Left lobe of liver (tissue), 2 donors: Measurements from ENCODE around the gene PGBD5. TPM values are rescaled to one million over a fixed set of nuclear protein-coding genes. Genes with fewer than 3 reads are reported as not detected.

Experiments used
- ATAC-seq: fragments of 200-7000 bp; cut with Tn5 transposase; one replicate; pipeline ENCODE4 v1.9.1; 2020; ENCODE audit warnings: mild to moderate bottlenecking, moderate library complexity
- DNase-seq: peaks from one replicate; pipeline ENCODE4 v3.0.0-alpha.2; 2020; ENCODE audit warnings: low spot score
- total RNA-seq: library from RNA; stranded (reverse); gene quantifications from one replicate; pipeline ENCODE4 v1.2.1, GENCODE V29; 2021
- donor health status: DM: no; HTN: no; CAD: no; lungs with moderate emphysema.
- donor health status: DM: no; HTN: yes; CAD: no.

Gene PGBD5
- total RNA-seq, 1 donor from 2014 or later = 7.5 TPM

DNA sequence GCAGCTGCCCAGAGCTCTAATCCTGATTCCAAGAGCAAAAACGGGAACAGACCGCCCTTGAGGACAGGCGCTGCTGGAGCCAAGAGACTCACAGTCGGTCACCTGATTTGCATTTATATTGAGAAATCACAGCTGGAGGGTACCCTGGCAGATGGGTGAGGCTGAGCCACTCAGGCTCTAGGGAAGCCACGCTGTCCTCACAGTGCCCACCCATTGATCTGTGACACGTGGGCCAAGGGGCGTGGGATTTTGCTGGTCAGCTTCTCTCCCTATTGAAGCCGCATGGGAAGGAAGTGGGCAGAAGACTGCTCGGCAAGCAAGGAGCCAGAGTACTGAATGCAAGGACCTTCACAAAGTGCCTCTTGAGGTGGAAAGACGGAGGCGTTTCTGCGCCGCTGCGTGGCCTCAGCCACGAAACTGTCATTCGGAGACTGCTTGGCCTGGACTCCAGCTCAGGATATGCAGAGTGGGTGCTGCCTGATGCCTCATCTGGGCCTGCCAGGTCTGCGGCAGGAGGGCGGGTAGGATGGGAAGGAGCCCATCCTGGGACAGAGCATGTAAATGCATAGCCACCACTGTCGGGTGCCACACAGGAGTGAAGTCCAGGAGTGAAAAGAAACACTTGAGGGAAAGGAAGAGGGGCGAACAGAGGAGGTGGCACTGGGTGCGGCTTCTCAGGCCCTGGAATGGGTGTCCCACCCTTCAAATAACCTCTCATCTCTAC is 139.8 kb downstream of the PGBD5 start:
- ATAC-seq = peak; percentile 23
- no peak for DNase-seq

DNA sequence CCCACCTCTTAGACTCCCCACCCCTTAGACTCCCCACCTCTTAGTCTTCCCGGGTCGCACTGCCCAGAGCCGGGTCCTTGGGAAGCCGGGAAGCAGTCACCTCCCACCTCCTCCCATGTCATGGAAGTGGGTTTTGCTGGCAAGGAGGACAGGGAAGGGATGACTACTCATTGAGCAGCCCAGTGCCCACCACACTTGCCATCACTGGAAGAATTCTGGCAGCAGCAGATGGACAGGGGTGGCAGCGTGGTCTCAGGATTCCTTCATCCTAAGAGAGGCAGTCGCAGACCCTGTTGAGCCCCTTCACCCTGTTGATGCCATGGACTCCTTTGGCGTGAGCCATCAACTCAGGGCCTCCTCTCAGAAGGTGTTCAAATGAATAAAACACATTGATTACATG is 140.8 kb downstream of the PGBD5 start:
- ATAC-seq = no peak
- DNase-seq = no peak

DNA sequence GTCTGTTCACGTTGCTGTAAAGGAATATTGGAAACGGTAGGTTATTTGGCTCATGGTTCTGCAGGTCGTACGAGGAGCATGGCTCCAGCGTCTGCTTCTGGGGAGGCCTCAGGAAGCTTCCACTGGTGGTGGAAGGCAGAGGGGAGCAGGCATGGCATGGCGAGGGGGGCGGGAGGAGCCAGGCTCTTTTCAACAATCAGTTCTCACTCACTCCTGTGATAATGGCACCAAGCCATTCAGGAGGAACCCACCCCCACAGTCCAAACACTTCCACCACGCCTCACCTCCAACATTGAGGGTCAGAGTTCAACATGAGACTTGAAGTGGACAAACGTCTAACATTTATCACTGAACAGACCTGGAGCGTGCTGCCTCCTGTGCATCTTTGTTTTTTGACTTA is 141.2 kb downstream of the PGBD5 start:
- ATAC-seq (peak; percentile 28), DNase-seq (no peak)

DNA sequence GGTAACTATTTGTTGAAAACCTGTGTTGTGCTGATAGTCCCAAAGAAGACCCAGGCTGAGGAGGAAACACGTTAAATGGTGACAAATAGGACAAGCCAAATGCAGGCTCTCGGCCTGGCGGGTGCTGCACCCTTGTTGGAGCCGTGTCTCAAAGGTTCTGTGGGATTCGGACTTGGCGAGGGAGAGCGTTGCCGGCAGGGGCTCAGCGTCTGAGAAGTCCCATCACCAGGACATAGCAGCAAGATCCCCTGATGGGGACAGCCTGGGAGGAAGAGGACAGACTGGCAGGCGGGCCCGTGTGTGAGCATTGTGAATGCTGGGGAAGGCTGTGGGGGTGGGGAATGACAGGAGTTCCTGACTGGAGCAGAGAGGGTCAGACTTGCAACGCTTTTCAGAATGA is 142.5 kb downstream of the PGBD5 start:
- DNase-seq (no peak), ATAC-seq (no peak)

DNA sequence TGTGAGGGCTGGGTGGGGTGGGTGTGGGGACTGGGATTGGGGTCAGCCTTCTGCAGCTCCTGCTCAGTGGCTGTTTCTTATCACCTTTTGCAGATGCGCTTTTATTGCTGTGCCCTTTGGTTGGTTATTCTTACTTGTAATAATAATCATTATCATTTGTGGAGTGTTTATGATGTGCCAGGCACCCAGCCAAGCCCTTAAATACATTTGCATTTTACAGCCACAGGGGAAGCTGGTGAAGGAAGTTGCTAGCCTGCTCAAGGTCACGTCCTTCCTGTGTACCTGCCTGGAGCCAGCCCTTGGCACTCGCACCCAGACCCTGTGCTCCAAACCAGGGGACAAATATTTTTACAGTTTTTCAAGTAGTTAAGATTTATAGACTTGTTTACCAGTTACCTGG is 144.0 kb downstream of the PGBD5 start:
- no peak for ATAC-seq

DNA sequence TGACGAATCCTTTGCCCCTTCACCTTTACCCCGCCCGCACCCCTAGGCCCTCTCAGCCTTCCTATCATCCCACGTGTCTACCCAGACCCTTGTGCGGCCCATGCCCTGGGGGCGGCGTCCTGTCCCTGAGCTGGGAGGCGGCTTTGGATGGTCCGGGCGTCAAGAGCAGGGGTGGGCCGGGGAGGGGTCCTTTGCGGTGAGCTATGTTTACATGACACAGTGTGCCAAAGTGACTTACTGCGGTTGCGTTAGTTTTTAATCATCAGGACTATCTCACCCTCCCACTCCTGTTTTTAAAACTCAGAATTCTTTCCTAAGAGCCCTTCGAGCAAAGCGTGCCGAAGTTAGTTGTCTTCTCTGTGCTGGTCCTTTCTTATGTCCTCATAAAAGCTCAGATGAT is 144.6 kb downstream of the PGBD5 start:
- ATAC-seq = no peak

More for the DNA sequence above, 144.0 kb downstream of the PGBD5 start:
- no peak for DNase-seq

DNA sequence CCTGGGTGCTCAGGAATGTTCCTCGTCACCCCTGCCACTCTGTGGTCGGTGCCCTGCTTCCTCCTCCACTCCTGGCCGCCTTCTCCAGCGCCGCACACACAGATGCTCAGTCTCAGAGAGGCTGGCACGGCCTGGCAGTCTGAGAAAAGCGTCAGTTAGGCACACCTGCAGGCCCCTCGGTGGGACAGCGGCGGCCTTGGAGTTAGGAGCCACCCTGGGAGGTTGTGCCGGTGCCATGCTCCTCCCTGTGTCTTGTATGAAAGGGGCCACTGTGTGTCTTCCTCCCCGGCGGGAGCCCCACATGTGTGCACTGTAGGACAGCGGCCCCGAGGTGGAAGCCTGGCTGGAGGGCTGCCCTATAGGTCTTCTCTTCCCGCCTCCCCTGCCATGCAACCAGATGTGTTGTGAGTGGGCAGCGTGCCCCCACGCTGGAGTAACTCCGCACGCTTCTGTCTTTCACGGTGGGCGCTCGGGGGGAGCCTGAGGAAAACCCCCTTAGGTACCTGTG is 145.2 kb downstream of the PGBD5 start:
- DNase-seq = no peak
- no peak for ATAC-seq

More for the DNA sequence above, 144.6 kb downstream of the PGBD5 start:
- no peak for DNase-seq

DNA sequence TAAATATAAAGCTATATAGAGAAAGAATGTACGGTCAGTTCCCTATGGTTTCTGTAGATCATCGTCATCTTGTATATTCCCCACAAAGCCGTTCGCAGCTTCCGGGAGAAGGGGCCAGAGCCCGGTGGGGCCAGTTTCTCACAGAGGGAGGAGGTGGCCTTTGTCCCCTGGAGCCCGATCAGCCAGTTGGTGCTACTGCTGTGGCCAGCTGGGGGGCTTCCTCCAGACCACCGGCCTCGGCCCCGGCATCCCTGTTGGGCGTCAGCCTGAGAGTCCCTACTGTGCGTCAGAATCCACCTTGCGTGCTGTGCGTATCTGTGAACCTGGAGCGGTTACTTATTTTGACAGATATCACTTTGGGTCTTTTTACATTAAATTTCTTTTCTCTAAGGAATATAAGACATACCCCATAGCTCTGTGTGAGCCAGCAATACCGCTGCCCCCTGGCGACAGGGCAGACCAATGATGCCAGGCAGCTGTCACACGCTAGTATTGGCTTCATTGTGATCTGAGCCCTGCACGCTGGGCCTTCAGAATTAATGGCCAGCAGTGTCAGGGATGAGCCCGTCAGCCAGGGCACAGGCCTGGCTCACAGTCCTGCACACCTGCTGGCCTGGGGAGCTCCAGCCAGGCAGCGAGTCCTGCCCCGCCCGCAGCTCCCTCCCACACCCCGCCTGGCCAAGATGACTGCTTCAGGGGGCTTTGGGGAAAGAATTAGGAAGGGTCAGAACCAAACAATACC is 145.9 kb downstream of the PGBD5 start:
- DNase-seq = no peak
- ATAC-seq = no peak

DNA sequence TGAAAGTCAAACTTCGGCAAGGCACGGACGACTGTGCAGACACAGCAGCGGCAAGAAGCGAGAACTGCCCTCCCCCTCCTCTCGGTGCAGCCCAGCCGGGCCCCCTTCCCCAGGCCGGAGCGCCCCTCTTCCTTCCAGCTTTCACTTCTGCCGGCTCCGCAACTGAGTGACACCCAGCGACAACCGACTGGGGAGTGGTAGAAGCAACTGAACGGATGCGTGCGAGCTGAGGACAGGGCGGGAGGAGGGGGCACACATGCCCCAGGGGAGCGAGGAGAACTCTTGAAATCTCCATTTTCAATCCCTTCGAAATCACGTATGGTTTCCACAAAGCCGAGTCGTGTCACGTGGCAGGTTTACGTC is 146.6 kb downstream of the PGBD5 start:
- DNase-seq = no peak
- no peak for ATAC-seq

DNA sequence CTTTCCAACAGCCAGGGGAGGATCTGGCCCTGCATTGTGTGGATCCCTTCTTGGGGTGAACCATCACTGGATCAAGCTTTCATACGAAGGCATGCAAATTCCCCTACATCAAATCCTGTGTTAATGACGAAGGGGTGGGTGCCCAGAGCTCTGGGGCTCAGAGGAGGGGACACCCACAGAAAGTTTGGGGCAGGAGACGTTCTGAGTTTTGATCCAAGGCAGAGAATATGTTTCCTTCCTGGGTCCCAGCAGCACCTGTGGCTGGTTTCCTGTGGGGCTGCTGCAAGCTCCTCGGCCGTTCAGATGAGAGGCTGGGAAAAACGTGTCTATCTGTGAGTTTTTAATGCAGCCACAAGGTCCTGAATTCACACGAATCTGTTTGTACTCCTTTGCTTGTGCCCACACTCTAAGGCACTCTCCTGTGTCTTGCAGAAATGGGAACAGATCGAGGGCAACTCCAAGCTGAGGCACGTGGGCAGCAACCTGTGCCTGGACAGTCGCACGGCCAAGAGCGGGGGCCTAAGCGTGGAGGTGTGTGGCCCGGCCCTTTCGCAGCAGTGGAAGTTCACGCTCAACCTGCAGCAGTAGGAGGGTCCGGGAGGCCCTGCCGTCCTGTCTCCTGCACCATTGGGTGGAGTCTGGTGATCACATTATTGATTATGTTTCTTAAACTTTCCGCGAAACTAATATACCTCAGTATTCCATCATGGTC is 147.1 kb downstream of the PGBD5 start:
- no peak for ATAC-seq
- DNase-seq = no peak

DNA sequence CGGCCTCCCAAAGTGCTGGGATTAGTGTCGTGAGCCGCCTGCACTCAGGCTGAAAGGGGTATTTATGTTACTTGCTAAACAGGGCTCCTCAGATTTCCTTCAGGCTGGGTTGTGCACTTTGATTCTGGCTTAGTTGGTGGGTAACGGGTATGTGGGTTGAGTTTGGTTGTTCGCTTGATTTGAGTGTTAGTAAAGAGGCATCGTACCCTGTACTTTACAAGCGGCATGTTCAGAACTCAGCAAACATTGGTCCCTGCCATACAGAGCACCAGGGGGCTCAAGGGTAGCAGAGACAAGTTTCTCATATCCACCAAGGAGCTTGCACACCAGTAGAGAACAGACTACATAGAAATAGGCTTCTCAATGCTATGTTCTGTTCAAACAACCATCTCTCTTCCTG is 147.8 kb downstream of the PGBD5 start:
- ATAC-seq (no peak), DNase-seq (no peak)

DNA sequence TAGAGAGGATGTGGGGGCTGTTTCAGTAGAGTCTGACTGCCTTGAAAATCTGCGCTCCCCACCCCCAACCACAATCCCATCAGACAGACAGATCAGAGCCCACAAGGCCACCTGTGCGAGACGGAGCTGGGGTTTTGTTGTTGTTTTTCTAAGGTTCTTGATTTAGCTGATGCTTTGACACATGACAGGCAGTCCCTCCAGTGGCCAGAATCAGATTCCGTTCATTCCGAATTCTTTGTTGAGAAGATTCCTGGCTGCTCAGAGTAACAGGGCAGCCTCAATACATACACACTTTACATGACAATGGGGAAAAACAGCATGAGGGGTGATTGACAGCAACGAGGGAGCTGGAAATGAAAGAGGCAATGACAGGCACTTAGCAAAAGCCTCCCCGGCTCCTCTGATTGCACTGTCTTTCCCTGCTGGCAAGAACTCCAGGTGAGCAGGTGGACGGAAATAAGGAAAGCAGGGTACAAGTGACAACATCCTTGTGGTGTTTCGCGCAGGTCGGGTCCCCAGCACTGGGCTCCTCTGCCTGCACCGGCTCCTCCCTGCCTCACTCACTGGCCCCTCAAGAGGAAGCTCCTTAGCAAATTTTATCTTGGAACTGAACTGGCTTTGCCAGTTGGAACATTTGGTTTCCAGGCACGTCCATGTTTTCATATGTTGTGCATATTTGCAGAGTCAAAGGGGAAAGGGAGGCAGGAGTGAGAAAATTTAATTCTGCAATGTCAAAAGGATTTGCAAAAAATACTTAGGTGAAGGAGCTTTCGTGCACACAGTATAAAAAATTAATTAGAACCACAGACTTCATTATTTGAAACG is 148.7 kb downstream of the PGBD5 start:
- DNase-seq (no peak), ATAC-seq (no peak)

DNA sequence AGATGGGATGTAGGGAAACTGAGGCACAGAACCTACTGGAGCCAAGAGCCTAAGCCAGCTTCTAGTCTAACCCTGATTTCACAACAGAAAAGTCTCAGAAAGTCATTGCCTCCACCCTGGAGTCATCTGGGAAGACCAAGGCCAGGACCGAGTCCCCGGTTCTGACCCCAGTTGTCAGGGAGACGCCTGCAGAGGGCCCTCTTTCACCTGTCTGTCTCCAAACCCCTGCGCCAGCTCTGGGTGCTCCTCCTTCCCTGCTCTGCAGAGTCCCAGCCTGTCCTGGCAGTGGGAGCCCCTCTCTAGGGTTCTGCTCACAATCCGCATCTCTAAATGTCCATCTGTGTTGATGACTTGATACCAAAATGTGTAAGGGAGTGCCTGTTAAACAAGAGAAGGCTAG is 149.7 kb downstream of the PGBD5 start:
- DNase-seq = no peak

DNA sequence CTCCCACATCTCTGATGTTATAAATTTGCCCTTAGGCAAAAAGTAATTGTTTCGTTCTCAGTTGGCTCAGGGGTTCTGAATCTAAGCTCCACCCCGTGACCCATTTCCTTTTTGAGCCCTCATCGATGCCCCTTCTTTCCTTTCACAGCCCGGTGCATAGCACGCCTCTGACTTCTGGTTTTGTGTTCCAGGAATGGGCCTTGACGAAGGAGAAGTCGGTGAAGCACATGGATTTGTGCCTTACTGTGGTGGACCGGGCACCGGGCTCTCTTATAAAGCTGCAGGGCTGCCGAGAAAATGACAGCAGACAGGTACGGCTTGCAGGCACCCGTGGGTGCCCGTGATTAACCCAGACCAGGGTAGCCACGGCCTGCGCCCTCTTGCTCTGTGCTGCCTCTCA is 151.9 kb downstream of the PGBD5 start:
- ATAC-seq (no peak), DNase-seq (no peak)

More for the DNA sequence above, 149.7 kb downstream of the PGBD5 start:
- no peak for ATAC-seq

DNA sequence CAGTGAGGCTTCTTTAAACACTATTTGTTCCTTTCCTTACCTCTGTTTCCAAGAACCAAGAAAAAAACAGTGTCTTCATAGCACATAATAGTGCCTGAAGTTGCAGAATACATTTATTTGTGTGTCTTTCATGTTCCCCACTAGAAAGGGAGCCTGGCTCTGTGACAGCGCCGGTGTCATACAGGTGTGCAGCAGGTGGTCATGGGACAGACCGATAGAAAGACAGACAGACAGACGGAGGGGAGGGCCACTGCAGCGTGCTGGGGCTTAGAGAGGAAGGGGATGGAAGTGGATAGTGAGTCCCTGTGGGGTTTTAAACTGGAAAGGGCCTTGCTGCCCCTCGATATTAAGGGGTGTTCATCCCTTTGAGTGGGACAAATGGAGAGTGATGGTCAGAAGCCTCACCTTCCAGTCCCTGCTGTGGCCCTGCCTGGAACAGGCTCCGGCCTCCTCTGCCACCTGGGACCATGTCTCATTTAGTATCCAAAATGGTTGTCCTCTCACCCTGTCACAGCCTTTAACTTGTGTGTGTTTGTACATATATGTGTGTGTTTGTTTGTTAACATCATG is 152.9 kb downstream of the PGBD5 start:
- ATAC-seq (no peak), DNase-seq (no peak)

DNA sequence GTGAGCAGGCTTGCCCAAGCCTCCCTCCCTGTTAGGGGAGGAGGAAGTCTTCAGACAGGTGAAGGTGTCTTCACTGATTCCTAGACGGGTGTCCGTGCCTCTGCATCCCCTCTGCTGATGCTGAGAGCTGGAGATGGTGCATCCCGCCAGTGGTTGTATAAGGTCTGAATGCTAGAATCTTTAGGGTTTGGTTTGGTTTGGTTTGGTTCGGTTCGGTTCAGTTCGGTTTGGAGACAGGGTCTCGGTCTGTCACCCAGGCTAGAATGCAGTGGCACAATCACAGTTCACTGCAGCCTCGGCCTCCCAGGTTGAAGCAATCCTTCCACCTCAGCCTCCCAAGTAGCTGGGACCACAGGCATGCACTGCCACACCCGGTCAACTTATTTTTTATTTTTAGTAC is 153.6 kb downstream of the PGBD5 start:
- no peak for DNase-seq
- ATAC-seq = no peak

DNA sequence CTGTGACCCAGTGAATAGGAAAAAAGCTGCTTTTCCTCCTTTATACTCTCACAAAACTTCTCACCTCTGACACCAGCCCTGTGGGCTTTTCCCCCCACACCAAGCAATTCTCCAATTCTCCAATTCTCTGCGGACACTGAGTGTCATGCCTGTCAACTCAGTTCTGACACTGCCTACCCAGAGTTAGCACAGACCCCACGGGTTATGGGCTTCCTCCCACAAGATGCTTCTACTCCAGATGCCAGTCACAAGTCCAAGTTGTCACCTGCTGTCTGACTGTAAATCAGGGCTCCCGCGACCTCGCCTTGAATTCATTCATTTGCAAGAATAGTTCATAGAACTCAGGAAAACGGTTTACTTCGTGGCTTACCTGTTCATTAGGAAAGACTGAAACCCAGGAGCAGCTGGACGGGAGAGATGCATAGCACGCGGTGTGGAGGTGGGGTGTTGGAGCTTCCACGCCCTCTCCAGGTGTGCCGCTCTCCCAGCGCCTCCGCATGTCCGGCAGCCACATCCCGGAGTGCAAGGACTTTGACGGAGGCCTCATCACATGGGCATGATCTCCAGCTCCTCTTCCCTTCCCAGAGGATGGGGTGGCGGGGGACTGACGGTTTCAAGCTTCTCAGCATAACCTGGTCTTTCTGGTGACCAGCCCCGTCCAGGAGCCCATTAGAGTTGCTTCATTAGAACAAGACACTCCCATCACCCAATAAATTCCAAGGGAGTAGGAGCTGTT is 154.7 kb downstream of the PGBD5 start:
- DNase-seq = no peak
- ATAC-seq = no peak

DNA sequence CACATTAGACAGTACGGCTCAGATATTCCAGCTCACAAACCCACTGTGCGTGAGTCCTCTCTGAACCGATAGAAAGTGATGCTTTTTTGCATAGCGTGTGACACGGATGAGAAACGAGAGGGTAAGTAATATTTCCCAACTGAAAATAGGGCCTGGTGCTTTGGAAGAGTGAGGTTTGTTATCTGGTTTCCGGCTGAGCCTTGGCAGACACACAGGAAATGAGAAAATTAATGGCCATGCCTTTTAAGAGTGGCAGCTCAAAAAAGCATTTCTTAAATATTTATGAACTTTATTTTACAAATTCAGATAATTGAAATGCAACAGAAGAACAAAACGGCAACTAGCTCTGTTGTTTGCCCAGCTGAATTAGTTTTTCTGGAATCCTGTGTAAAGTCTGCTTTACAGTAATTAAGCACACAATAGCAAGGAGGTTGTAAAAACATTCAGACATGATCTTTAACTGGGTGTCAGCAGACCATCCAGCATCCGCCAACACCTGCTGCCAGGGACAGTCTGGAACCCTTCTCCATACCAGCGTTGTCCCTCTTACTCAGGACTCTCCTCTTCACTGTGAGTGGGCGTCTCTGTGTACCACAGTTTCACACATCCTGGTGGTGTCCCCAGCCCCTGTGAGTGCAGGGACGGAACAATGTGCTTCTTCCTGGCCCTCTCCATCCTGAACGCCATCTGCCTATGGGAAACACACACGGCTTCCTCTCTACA is 155.4 kb downstream of the PGBD5 start:
- no peak for DNase-seq
- no peak for ATAC-seq

DNA sequence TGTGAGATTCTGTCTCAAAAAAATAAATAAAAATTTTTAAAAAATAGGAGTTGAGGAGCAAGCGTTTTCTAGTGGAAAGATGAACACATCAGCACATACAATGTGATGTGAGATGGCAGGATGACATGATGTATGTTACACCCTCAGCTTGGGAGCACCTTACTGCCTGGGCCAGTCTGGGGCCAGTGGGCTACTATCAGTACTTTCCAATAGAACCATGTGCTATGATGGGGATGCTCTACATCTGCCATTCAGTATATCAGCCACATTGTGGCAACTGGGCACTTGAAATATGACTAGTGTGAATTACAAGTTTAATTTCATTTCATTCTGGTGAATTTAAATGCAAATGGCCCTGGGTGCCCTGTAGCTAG is 156.0 kb downstream of the PGBD5 start:
- DNase-seq = no peak

More for the DNA sequence above, 156.0 kb downstream of the PGBD5 start:
- no peak for ATAC-seq
